Posterior cingulate gyrus (tissue), 11 donors: ENCODE results near the gene GATAD2B.
"Not testable (repeated sequence)": the region's sequence is repeated elsewhere in the genome, so short reads cannot be mapped to it uniquely, and the experiment has no call there.

Source experiments
- DNase-seq, 10 donors: peaks; one replicate each; pipeline versions ENCODE4 v3.0.0 to v3.0.0-alpha.2; 2020 to 2021; ENCODE audit warnings: mixed read lengths in 3 of 10
- intact Hi-C: fragments of 100-400 bp; cut with DNase I; formaldehyde crosslinking; loops from one replicate; pipeline ENCODE4 v1.15.1; 2023

GATAD2B gene

GRCh38 chr1:153903841-153904455 is 18.8 kb downstream of the GATAD2B start:
- intact Hi-C loops, result no loop called here
- DNase-seq, result peak in 1 of 10 donors; percentile 38

DNA sequence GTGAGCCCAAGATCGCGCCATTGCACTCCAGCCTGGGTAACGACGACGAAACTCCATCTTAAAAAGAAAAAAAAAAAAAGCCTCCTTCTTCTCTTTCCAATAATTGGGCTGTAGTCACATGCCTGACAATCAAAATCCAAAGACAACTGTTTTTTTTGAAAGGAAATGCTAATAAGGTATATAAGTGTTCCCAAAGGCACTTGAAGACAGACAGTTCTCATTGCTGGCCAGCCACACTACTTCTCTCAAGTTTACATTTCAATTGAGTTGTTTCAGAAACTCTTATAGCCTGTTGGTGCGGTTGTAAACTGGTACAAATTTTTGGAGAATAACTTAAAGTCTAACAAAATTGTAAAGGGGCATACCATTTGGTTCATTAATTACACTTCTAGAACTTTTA is 23.3 kb downstream of the GATAD2B start:
- intact Hi-C loops, result no loop called here
- no peak for DNase-seq

GRCh38 chr1:153895866-153896265 is 26.9 kb downstream of the GATAD2B start:
- intact Hi-C loops, DNase-seq: not testable (repeated sequence)

GRCh38 chr1:153891042-153891441 is 31.7 kb downstream of the GATAD2B start:
- DNase-seq, intact Hi-C loops: not testable (repeated sequence)

GRCh38 chr1:153888533-153888932 is 34.2 kb downstream of the GATAD2B start:
- intact Hi-C loops, result loop anchor here (10.0 kb wide), 1 partner anchor 64 kb away; no protein-coding TSS in a partner anchor

GRCh38 chr1:153886127-153886526 is 36.6 kb downstream of the GATAD2B start:
- intact Hi-C loops, result loop anchor here (10.0 kb wide), 1 partner anchor 61 kb away; no protein-coding TSS in a partner anchor
- no peak for DNase-seq

More at GRCh38 chr1:153888533-153888932, 34.2 kb downstream of the GATAD2B start:
- DNase-seq, result no peak

GRCh38 chr1:153883223-153883622 is 39.5 kb downstream of the GATAD2B start:
- intact Hi-C loops, result loop anchor here (10.0 kb wide), 1 partner anchor 58 kb away; no protein-coding TSS in a partner anchor
- no peak for DNase-seq

GRCh38 chr1:153882296-153882912 is 40.4 kb downstream of the GATAD2B start:
- intact Hi-C loops, result loop anchor here (10.0 kb wide), 1 partner anchor 58 kb away; no protein-coding TSS in a partner anchor

DNA sequence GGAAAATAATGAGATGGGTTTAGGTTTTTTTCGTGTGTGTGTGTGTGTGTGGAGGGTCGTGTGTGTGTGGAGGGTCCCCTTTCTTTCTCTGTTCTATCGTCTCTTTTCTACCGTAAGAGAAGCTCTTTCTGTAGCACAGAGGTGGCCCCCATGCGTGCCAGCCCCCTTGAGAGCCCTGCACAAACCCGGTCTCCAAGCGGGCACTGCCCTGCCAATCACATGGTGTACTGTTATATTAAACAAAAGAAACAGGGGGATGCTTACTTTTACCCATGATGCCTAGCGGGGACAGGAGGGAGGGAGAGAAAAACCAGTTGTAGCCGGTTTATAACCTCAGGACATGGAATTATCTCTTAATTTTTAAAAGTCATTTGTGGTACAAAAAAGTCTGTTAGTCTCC is 41.0 kb downstream of the GATAD2B start:
- intact Hi-C loops, result loop anchor here (2.0 to 10.0 kb wide), 2 partner anchors 41 to 57 kb away; partner anchors contain the start of gene GATAD2B

More at GRCh38 chr1:153882296-153882912, 40.4 kb downstream of the GATAD2B start:
- no peak for DNase-seq

DNA sequence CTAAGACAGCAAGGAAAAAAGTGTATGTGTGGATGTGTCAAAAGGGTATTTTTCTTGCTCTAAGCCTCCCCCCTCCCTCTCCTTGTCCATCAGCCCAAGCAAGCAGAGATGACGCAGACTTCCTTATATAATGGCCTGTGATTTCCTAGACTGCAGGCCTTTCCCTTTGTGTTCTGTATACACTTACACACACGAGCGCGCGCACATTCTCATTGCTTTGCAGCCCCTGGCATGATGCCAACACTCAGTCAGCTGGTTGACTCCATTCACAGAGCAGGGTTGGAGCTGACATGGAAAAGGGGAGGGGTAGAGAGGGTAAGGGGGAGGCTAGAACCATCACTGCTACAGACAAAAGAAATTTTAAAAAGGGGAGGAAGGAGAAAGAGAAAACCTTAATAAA is 41.8 kb downstream of the GATAD2B start:
- intact Hi-C loops, result loop anchor here (2.0 to 10.0 kb wide), 2 partner anchors 42 to 56 kb away; partner anchors contain the start of gene GATAD2B
- DNase-seq, result peak; percentile 74 to 98 (median 90)

More for the DNA sequence above, 41.0 kb downstream of the GATAD2B start:
- DNase-seq, result peak in 1 of 10 donors; percentile 10

DNA sequence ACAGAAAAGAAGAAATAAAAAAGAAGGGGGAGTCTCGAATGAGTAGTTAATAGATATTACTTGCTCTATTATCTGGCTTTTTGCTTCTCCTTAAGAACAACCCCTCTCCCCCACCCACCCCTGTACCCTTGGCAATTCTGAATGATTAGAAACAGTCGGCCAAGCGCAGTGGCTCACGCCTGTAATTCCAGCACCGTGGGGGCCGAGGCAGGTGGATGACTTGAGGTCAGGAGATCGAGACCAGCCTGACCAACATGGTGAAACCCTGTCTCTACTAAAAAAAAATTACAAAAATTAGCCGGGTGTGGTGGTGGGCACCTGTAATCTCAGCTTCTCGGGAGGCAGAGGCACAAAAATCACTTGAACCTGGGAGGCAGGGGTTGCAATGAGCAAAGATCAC is 42.7 kb downstream of the GATAD2B start:
- DNase-seq, result no peak
- intact Hi-C loops, result loop anchor here (2.0 to 10.0 kb wide), 2 partner anchors 43 to 55 kb away; partner anchors contain the start of gene GATAD2B

- intact Hi-C loops, result no loop called here
- no peak for DNase-seq
These were observed 45.7 kb downstream of the GATAD2B start for GRCh38 chr1:153877112-153877511.

DNA sequence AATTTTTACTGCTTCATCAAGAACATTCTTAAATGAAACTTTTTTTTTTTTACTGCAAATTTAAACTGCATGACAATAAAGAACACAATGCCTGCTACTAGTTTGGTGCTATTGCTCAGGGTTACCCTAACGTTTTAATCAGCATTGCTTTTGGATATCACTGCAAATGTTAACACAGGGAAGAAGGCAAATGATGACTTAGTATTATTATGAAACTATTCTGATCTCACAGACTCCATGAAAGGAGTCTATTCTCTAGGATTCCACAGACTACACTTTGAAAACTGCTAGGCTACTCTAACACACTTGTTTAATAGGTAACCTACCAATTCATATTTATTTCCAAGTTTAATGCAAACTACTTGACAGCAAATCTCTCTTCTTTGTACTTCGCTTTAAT is 49.8 kb downstream of the GATAD2B start:
- no peak for DNase-seq
- intact Hi-C loops, result no loop called here

DNA sequence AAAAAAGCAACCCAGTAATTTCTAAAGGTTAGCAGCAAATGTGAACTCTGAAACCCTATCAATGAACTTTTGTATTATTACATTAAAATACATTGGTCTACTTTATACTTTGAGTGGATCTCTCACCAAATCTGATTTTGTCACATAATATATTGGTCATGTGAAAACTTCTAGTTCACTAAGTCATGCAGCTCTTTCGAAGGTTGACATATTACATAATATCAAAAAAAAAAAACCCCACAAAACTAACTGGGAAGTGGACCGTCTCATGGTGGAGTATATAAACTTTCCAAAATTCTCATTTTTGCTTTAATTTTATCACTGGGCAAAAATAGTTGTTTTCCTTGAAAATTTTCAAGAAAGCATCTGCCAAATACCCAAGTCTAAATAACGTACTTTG is 50.4 kb downstream of the GATAD2B start:
- intact Hi-C loops, result no loop called here
- no peak for DNase-seq

DNA sequence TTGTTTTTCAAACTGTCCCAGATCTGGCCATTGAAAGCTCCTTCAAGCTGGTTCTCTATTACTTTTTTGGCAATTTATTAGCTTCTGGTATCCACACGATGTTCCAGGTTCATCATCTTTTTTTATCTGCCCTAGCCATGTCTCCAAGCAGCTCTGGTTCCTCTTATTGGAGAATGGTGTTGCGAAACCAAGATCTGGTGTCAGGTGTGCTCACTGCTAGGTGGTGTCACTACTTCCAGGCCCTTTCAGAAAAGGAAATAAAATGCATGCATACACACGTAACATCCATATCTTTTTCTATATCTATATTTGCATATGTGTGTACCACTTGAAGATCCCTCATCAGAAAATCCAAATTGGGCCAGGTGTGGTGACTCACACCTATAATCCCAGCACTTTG is 53.3 kb downstream of the GATAD2B start:
- intact Hi-C loops, result no loop called here
- DNase-seq, result no peak

DNA sequence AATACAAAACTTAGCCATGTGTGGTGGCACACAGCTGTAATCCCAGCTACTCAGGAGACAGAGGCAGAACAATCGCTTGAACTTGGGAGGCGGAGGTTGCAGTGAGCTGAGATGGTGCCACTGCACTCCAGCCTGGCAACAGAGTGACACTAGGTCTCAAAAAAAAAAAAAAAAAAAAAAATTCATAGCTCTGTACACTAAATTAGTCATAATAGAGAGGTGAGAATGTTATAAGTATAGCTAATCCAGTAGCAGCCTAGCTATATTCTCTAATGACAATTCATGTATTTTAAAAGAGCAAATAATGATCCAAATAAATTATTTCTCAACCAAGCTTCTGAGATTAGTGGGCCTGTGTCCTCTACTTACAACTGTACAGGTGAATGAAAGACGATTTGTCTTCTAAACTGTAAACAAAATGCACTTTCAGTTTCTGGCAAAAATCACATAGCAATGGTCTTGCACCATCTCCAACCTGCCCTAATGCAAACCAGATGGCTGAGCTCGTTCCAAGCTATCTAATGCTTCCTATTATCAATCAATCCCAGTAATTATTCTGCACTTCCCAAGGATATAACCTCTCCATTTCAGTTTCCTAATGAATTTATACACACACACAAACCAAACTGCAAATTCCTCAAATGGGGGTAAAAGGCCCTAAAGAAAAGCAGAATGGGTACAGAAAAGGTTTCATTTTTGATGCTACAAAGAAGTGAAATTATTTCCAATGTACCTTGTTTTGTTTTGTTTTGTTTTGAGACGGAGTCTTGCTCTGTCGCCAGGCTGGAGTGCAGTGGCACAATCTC is 56.5 kb downstream of the GATAD2B start:
- DNase-seq, result no peak
- intact Hi-C loops, result no loop called here

- intact Hi-C loops, result no loop called here
These were observed 62.5 kb downstream of the GATAD2B start for GRCh38 chr1:153860285-153860684.

DNA sequence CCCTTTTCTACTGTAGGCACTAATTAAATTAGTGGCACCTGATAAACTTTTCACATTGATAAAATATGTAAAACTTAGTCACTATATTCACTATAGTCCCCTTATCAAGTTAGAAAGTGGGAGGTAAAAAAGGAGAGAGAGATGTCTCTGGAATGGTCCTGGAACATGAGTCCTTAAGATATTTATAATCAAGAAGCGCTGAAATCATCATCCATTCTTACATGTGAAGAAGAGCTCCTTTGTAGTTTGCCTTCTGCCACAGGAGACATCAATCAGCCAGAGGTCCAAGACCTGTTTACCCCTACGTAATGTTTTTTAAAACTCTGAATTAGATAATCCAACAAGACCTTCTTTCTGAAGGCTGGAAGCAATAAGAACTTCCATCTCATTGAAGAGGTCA is 65.3 kb downstream of the GATAD2B start:
- DNase-seq, result no peak
- intact Hi-C loops, result no loop called here

More at GRCh38 chr1:153860285-153860684, 62.5 kb downstream of the GATAD2B start:
- no peak for DNase-seq

GRCh38 chr1:153856763-153857162 is 66.0 kb downstream of the GATAD2B start:
- DNase-seq, result no peak
- intact Hi-C loops, result no loop called here

- DNase-seq, result no peak
- intact Hi-C loops, result no loop called here
These were observed 70.6 kb downstream of the GATAD2B start for GRCh38 chr1:153852170-153852569.
